HUES64 (cell line): Measurements from ENCODE around the gene ANLN.

Experiments
- H3K27ac ChIP-seq: 2 replicates; pipeline ENCODE4 v1.7.0; 2013; ENCODE audit warnings: low read depth, low read length, inconsistent platforms
- H3K27me3 ChIP-seq: 2 replicates; pipeline ENCODE4 v1.6.1; 2013; ENCODE audit warnings: mild to moderate bottlenecking, low read length; ENCODE audit not compliant: insufficient read depth
- H3K36me3 ChIP-seq: 2 replicates; pipeline ENCODE4 v1.6.1; 2013; ENCODE audit warnings: mild to moderate bottlenecking, low read length; ENCODE audit not compliant: insufficient read depth
- H3K4me1 ChIP-seq: 2 replicates; pipeline ENCODE4 v1.6.1; 2013; ENCODE audit warnings: mild to moderate bottlenecking, low read length, moderate library complexity; ENCODE audit not compliant: insufficient read depth
- H3K4me3 ChIP-seq: 2 replicates; pipeline ENCODE4 v1.5.1; 2013; ENCODE audit warnings: mild to moderate bottlenecking, low read length, moderate library complexity
- H3K9ac ChIP-seq: 2 replicates; pipeline ENCODE4 v1.6.1; 2013; ENCODE audit warnings: mild to moderate bottlenecking, low read depth, low read length
- H3K9me3 ChIP-seq: 2 replicates; pipeline ENCODE4 v1.6.1; 2013; ENCODE audit warnings: low read depth, low read length; ENCODE audit not compliant: insufficient read depth
- WGBS: fragments of 150-250, 120-280 bp; methylation state at CpG from one replicate; pipeline ENCODE4 v1.1.7; 2013; ENCODE audit warnings: missing lambda C conversion rate; 5-methylcytosine and 5-hydroxymethylcytosine counted together

ANLN gene

DNA sequence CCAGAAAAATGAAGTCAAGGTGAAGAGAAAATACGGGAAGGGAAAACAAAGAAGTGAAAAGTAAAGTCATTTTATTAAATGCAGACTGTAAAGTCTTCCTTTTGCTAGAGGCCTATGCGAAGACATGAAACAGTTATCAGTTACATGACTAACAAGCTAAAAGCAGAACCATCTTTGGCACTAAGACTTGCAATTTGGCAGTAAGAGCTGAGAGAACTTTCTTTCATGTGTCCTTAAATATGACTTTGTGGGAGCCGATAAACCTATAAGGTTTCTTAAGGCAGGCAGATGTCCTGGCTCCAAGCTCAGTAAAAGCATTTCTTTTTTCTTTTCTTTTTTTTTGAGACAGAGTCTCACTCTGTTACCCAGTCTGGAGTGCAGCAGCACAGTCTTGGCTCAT, 10.4 kb downstream of the ANLN start:
- Histone ChIP-seq H3K27ac (no peak overlapping the region), H3K36me3 (peaks cover 93% of the 10 kb centered on the region), H3K9me3 (peaks cover 7% of the 10 kb centered on the region; the same call in 1 of the 2 replicates), H3K9ac (no peak overlapping the region), H3K27me3 (no peaks in the 10 kb centered on the region), H3K4me1 (peaks cover under 1% of the 10 kb centered on the region; the same call in 1 of the 2 replicates), H3K4me3 (no peak overlapping the region)
- WGBS = 98% methylated on average over 3 of the region's 3 CpGs

- H3K27ac ChIP-seq = no peak overlapping the region
- WGBS = 96% methylated on average over 3 of the region's 3 CpGs
- H3K4me3 ChIP-seq = no peak overlapping the region
- peaks cover 6% of the 10 kb centered on the region for H3K4me1 ChIP-seq
- 0 out of 2 replicates have a peak, but pooled peaks cover under 1% of the 10 kb centered on the region for H3K9me3 ChIP-seq
- peaks cover 93% of the 10 kb centered on the region for H3K36me3 ChIP-seq
- H3K9ac ChIP-seq = no peak overlapping the region
- no peaks in the 10 kb centered on the region for H3K27me3 ChIP-seq
Observed at GRCh38 chr7:36400606-36401005, 10.9 kb downstream of the ANLN start.

- WGBS = 95% methylated on average over 7 of the region's 7 CpGs
- H3K27me3 ChIP-seq = no peaks in the 10 kb centered on the region
- no peak overlapping the region for H3K27ac ChIP-seq
- peaks cover 16% of the 10 kb centered on the region for H3K4me1 ChIP-seq
- peaks cover 93% of the 10 kb centered on the region for H3K36me3 ChIP-seq
- no peak overlapping the region for H3K4me3 ChIP-seq
- H3K9ac ChIP-seq = no peak overlapping the region
- no peaks in the 10 kb centered on the region for H3K9me3 ChIP-seq
Observed at GRCh38 chr7:36403452-36403851, 13.8 kb downstream of the ANLN start.

DNA sequence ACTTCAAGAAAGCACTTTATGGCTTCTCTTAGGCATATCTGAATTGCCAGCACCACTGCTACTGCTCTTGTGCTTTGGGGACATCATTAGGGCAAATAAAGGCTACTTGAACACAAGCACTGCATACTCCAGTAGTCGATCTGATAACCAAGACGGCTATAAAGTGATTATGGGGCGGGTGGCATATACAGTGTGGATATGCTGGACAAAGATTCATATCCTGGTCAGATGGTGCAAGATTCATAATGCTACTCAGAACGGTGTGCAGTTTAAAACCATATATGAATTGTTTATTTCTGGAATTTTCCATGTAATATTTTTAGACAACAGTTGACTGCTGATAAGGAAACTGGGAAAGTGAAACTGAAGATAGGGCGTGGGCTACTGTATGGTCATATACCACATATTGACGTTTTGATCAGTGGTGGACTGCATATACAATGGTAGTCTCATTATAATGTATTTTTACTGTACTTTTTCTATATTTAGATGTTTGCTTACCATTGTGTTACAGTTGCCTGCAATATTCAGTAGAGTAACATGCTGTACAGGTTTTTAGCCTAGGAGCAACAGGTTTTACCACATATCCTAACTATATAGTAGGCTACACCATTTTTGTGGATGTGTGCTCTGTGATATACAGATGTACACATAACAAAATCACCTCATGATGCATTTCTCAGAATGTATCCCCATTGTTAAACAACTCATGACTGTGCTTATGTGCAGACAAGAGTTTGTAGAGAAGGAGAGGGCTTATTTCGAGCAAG, 15.2 kb downstream of the ANLN start:
- 91% methylated on average over 7 of the region's 7 CpGs for WGBS
- no peaks in the 10 kb centered on the region for H3K9me3 ChIP-seq
- H3K9ac ChIP-seq = no peak overlapping the region
- no peak overlapping the region for H3K27ac ChIP-seq
- H3K4me3 ChIP-seq = no peak overlapping the region
- H3K36me3 ChIP-seq = peaks cover 92% of the 10 kb centered on the region
- H3K4me1 ChIP-seq = peaks cover 16% of the 10 kb centered on the region
- H3K27me3 ChIP-seq = no peaks in the 10 kb centered on the region

GRCh38 chr7:36405409-36405803, 15.7 kb downstream of the ANLN start:
- Histone ChIP-seq H3K27ac (no peak overlapping the region), H3K27me3 (no peaks in the 10 kb centered on the region), H3K9ac (no peak overlapping the region), H3K36me3 (peaks cover 92% of the 10 kb centered on the region), H3K4me1 (peaks cover 16% of the 10 kb centered on the region), H3K4me3 (no peak overlapping the region), H3K9me3 (no peaks in the 10 kb centered on the region)
- WGBS = no CpG with 5 or more reads among the region's 1 CpG

DNA sequence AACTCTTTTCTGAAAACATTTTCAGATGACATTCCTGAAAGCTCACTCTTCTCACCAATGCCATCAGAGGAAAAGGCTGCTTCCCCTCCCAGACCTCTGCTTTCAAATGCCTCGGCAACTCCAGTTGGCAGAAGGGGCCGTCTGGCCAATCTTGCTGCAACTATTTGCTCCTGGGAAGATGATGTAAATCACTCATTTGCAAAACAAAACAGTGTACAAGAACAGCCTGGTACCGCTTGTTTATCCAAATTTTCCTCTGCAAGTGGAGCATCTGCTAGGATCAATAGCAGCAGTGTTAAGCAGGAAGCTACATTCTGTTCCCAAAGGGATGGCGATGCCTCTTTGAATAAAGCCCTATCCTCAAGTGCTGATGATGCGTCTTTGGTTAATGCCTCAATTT, 16.5 kb downstream of the ANLN start:
- H3K4me1 ChIP-seq = peaks cover 16% of the 10 kb centered on the region
- no peak overlapping the region for H3K9ac ChIP-seq
- H3K27me3 ChIP-seq = no peaks in the 10 kb centered on the region
- H3K4me3 ChIP-seq = no peak overlapping the region
- WGBS = 70% methylated on average over 5 of the region's 5 CpGs
- peaks cover 92% of the 10 kb centered on the region for H3K36me3 ChIP-seq
- no peak overlapping the region; the same call in 1 of the 2 replicates for H3K27ac ChIP-seq
- no peaks in the 10 kb centered on the region for H3K9me3 ChIP-seq

- Histone ChIP-seq H3K27ac (no peak overlapping the region), H3K27me3 (no peaks in the 10 kb centered on the region), H3K9ac (no peak overlapping the region), H3K36me3 (peaks cover 94% of the 10 kb centered on the region), H3K4me1 (peaks cover 16% of the 10 kb centered on the region), H3K9me3 (no peaks in the 10 kb centered on the region), H3K4me3 (no peak overlapping the region)
- WGBS = 94% methylated on average over 3 of the region's 8 CpGs
Observed at GRCh38 chr7:36407636-36408550, 18.2 kb downstream of the ANLN start.

DNA sequence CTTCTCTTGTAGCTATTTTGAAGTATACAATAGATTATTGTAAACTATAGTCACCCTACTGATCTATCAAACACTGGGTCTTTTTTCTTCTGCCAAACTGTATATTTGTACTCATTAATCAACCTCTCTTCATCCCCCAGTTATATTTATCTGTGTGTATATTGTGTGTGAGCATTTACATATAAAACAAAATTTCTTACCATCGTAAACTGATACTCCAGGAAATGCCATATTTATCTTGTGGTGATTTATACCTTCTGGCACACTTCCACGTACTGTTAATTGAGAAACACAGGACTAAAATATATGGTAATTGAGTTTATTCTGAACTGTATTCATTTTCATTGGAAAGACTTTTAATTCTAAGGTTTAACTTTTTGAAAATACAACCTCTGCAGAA, 18.9 kb downstream of the ANLN start:
- H3K4me3 ChIP-seq = no peak overlapping the region

GRCh38 chr7:36409180-36409579, 19.5 kb downstream of the ANLN start:
- H3K9ac ChIP-seq = no peak overlapping the region
- peaks cover 16% of the 10 kb centered on the region for H3K4me1 ChIP-seq
- 91% methylated on average over 1 of the region's 1 CpG for WGBS
- H3K27me3 ChIP-seq = no peaks in the 10 kb centered on the region
- H3K4me3 ChIP-seq = no peak overlapping the region
- H3K36me3 ChIP-seq = peaks cover 95% of the 10 kb centered on the region
- H3K27ac ChIP-seq = no peak overlapping the region
- no peaks in the 10 kb centered on the region for H3K9me3 ChIP-seq

More for the DNA sequence above, 18.9 kb downstream of the ANLN start:
- Histone ChIP-seq H3K27ac (no peak overlapping the region), H3K4me1 (peaks cover 16% of the 10 kb centered on the region), H3K9me3 (no peaks in the 10 kb centered on the region), H3K9ac (no peak overlapping the region), H3K36me3 (peaks cover 95% of the 10 kb centered on the region), H3K27me3 (no peaks in the 10 kb centered on the region)
- 100% methylated on average over 1 of the region's 2 CpGs for WGBS

DNA sequence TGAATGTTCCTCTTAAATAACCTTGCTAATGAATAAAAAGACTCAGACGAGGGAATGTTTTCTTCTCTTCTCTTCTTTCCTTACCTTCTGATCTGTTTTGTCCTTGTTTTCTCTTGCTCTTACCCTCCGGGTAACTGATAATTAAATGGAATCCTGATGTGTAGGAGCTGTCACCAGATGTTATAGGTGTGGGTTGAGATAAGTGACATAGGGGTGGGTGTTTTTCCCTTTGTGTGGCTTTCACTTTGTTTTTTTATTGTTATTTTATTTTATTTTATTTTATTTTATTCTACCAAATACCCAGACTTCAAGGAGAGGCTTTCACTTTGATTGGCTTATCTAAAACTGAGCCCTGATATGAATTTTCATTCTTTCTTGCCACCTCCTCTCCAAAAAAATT, 25.5 kb downstream of the ANLN start:
- Histone ChIP-seq H3K9me3 (no peaks in the 10 kb centered on the region), H3K27ac (no peak overlapping the region), H3K4me3 (no peak overlapping the region), H3K27me3 (no peaks in the 10 kb centered on the region), H3K4me1 (no peaks in the 10 kb centered on the region), H3K36me3 (peaks cover 94% of the 10 kb centered on the region), H3K9ac (no peak overlapping the region)
- WGBS = 94% methylated on average over 2 of the region's 2 CpGs

DNA sequence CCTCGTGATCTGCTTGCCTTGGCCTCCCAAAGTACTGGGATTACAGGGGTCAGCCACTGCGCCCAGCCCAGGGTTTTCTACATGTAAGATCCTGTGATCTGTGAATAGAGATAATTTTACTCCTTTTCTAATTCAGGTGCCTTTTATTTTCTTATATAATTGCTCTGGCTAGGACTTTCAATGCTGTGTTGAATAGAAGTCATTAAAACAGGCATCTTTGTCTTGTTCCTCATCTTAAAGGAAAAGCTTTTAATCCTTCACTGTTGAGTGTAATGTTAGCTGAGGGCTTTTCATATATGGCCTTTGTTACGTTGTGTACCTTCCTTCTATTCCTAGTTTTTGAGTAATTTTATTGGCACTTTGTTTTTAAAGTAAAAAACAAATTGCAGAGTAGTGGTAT, 26.6 kb downstream of the ANLN start:
- H3K4me1 ChIP-seq = no peaks in the 10 kb centered on the region
- H3K9ac ChIP-seq = no peak overlapping the region
- WGBS = 100% methylated on average over 3 of the region's 3 CpGs
- no peak overlapping the region for H3K4me3 ChIP-seq
- no peak overlapping the region for H3K27ac ChIP-seq
- no peaks in the 10 kb centered on the region for H3K9me3 ChIP-seq
- H3K27me3 ChIP-seq = no peaks in the 10 kb centered on the region
- peaks cover 93% of the 10 kb centered on the region for H3K36me3 ChIP-seq
